NCI-H1694 treated with DMSO at 0.1 percent for 48 hours (cell line): Measurements from ENCODE around the gene SCCPDH.
"Not testable (repeated sequence)": the region's sequence is repeated elsewhere in the genome, so short reads cannot be mapped to it uniquely, and the experiment has no call there.

Experiments
- DNase-seq: peaks from one replicate; lab custom pipeline; 2025; lab: John Stamatoyannopoulos, UW

The SCCPDH gene

GRCh38 chr1:246705368-246705767 lies 18.8 kb upstream of the SCCPDH start:
- no peak for DNase-seq

- no peak for DNase-seq
These were observed 16.0 kb upstream of the SCCPDH start for GRCh38 chr1:246708166-246708565.

GRCh38 chr1:246709196-246709595 lies 15.0 kb upstream of the SCCPDH start:
- no peak for DNase-seq

GRCh38 chr1:246709835-246710234 lies 14.4 kb upstream of the SCCPDH start:
- DNase-seq, result no peak

- DNase-seq, result no peak
These were observed 12.6 kb upstream of the SCCPDH start for GRCh38 chr1:246711548-246712003.

- DNase-seq, result not testable (repeated sequence)
These were observed 11.8 kb upstream of the SCCPDH start for GRCh38 chr1:246712428-246712827.

GRCh38 chr1:246719361-246719760 lies 4.8 kb upstream of the SCCPDH start:
- DNase-seq, result not testable (repeated sequence)

GRCh38 chr1:246720814-246721213 lies 3.4 kb upstream of the SCCPDH start:
- DNase-seq, result not testable (repeated sequence)

- DNase-seq, result no peak
These were observed 1.5 kb upstream of the SCCPDH start for GRCh38 chr1:246722720-246723119.

- peak; percentile 64 for DNase-seq
These were observed 504 bp downstream of the SCCPDH start for GRCh38 chr1:246724731-246725095.

- DNase-seq, result no peak
These were observed 982 bp downstream of the SCCPDH start for GRCh38 chr1:246725191-246725590.

- DNase-seq, result no peak
These were observed 2.1 kb downstream of the SCCPDH start for GRCh38 chr1:246726255-246726679.

- no peak for DNase-seq
These were observed 2.7 kb downstream of the SCCPDH start for GRCh38 chr1:246726881-246727280.

GRCh38 chr1:246727594-246727993 lies 3.4 kb downstream of the SCCPDH start:
- DNase-seq, result no peak

GRCh38 chr1:246728311-246728710 lies 4.1 kb downstream of the SCCPDH start:
- DNase-seq, result no peak

GRCh38 chr1:246729040-246729439 lies 4.8 kb downstream of the SCCPDH start:
- not testable (repeated sequence) for DNase-seq

GRCh38 chr1:246730839-246731238 lies 6.6 kb downstream of the SCCPDH start:
- DNase-seq, result no peak

GRCh38 chr1:246731873-246732272 lies 7.7 kb downstream of the SCCPDH start:
- DNase-seq, result not testable (repeated sequence)

GRCh38 chr1:246733704-246734103 lies 9.5 kb downstream of the SCCPDH start:
- no peak for DNase-seq

- DNase-seq, result no peak
These were observed 10.7 kb downstream of the SCCPDH start for GRCh38 chr1:246734866-246735265.

- DNase-seq, result no peak
These were observed 11.5 kb downstream of the SCCPDH start for GRCh38 chr1:246735735-246736134.

- DNase-seq, result no peak
These were observed 18.2 kb downstream of the SCCPDH start for GRCh38 chr1:246742396-246742795.

GRCh38 chr1:246746155-246746554 lies 21.9 kb downstream of the SCCPDH start:
- not testable (repeated sequence) for DNase-seq

GRCh38 chr1:246748006-246748405 lies 23.8 kb downstream of the SCCPDH start:
- no peak for DNase-seq

GRCh38 chr1:246748867-246749266 lies 24.7 kb downstream of the SCCPDH start:
- no peak for DNase-seq
